Measurements from ENCODE around the gene GRAMD2B. TPM values are rescaled to one million over a fixed set of nuclear protein-coding genes. Genes with fewer than 3 reads are reported as not detected.
A peak's percentile ranks its signal among the peaks of the same experiment; 100 is the strongest.

Gene GRAMD2B
- total RNA-seq, 1 donor from 2014 or later = 11.0 TPM

- H3K27ac Mint-ChIP-seq = peak overlapping the region; percentile 43
- H3K4me3 Mint-ChIP-seq = no peak overlapping the region
- DNase-seq (ENCODE audit: low spot score) = no peak
- Histone ChIP-seq H3K27ac (no peak overlapping the region), H3K4me3 (no peak overlapping the region), H3K36me3 (no peaks in the 10 kb centered on the region), H3K27me3 (no peaks in the 10 kb centered on the region), H3K4me1 (peaks cover 8% of the 10 kb centered on the region), H3K4me2 (no peak overlapping the region), H3K9me3 (ENCODE audit: low read depth) (no peaks in the 10 kb centered on the region), H4K20me1 (ENCODE audit: low read depth) (no peaks in the 10 kb centered on the region), H3K9ac (no peak overlapping the region), H3F3A (ENCODE audit: low read depth) (peaks cover 6% of the 10 kb centered on the region), H2AFZ (replicated peaks) (no peak overlapping the region), H3K79me2 (ENCODE audit: low read depth) (no peaks in the 10 kb centered on the region)
- peaks cover 22% of the 10 kb centered on the region for H3K4me1 Mint-ChIP-seq
- no peaks in the 10 kb centered on the region for H3K27me3 Mint-ChIP-seq (ENCODE audit: insufficient read depth, low read depth)
- H3K36me3 Mint-ChIP-seq = no peaks in the 10 kb centered on the region
- peaks cover 10% of the 10 kb centered on the region for H3K9me3 Mint-ChIP-seq
- no peak for TF ChIP-seq EZH2phosphoT487 (IDR thresholded peaks at IDR 0.05)
- no peak for TF ChIP-seq EZH2 (IDR thresholded peaks at IDR 0.05)
- TF ChIP-seq CTCF (IDR thresholded peaks at IDR 0.05) = no peak
These were observed 100.8 kb downstream of the GRAMD2B start for GRCh38 chr5:126523818-126524510.

GRCh38 chr5:126525630-126526245 lies 102.5 kb downstream of the GRAMD2B start:
- no peak for TF ChIP-seq CTCF (IDR thresholded peaks at IDR 0.05)
- TF ChIP-seq EZH2 (IDR thresholded peaks at IDR 0.05) = no peak
- TF ChIP-seq EZH2phosphoT487 (IDR thresholded peaks at IDR 0.05) = no peak
- DNase-seq (ENCODE audit: low spot score) = peak; percentile 13
- Mint-ChIP-seq H3K36me3 (no peaks in the 10 kb centered on the region), H3K27me3 (ENCODE audit: insufficient read depth, low read depth) (no peaks in the 10 kb centered on the region), H3K4me1 (peaks cover 11% of the 10 kb centered on the region), H3K9me3 (peaks cover 10% of the 10 kb centered on the region), H3K4me3 (no peak overlapping the region), H3K27ac (no peak overlapping the region)
- Histone ChIP-seq H3K27ac (no peak overlapping the region), H3K4me1 (no peaks in the 10 kb centered on the region), H3K27me3 (no peaks in the 10 kb centered on the region), H3K4me2 (no peak overlapping the region), H3K79me2 (ENCODE audit: low read depth) (no peaks in the 10 kb centered on the region), H3K9ac (no peak overlapping the region), H3K4me3 (no peak overlapping the region), H3K9me3 (ENCODE audit: low read depth) (no peaks in the 10 kb centered on the region), H4K20me1 (ENCODE audit: low read depth) (no peaks in the 10 kb centered on the region), H3F3A (ENCODE audit: low read depth) (no peaks in the 10 kb centered on the region), H3K36me3 (no peaks in the 10 kb centered on the region), H2AFZ (replicated peaks) (peak overlapping the region; percentile 97)

- no peak overlapping the region for H3K4me3 ChIP-seq
- H3K4me3 Mint-ChIP-seq = no peak overlapping the region
- no peaks in the 10 kb centered on the region for H3F3A ChIP-seq (ENCODE audit: low read depth)
- H3K4me1 Mint-ChIP-seq = peaks cover 18% of the 10 kb centered on the region
- no peak for TF ChIP-seq EZH2phosphoT487 (IDR thresholded peaks at IDR 0.05)
- TF ChIP-seq EZH2 (IDR thresholded peaks at IDR 0.05) = no peak
- TF ChIP-seq CTCF (IDR thresholded peaks at IDR 0.05) = no peak
- H3K4me2 ChIP-seq = no peak overlapping the region
- no peak overlapping the region for H3K9ac ChIP-seq
- H3K27me3 ChIP-seq = no peaks in the 10 kb centered on the region
- H2AFZ ChIP-seq (replicated peaks) = no peak overlapping the region
- no peak overlapping the region for H3K27ac Mint-ChIP-seq
- no peaks in the 10 kb centered on the region for H3K9me3 ChIP-seq (ENCODE audit: low read depth)
- no peaks in the 10 kb centered on the region for H3K79me2 ChIP-seq (ENCODE audit: low read depth)
- H3K27me3 Mint-ChIP-seq (ENCODE audit: insufficient read depth, low read depth) = no peaks in the 10 kb centered on the region
- H3K36me3 ChIP-seq = no peaks in the 10 kb centered on the region
- H3K9me3 Mint-ChIP-seq = peaks cover 10% of the 10 kb centered on the region
- no peak for DNase-seq (ENCODE audit: low spot score)
- H4K20me1 ChIP-seq (ENCODE audit: low read depth) = no peaks in the 10 kb centered on the region
- no peak overlapping the region for H3K27ac ChIP-seq
- peaks cover 5% of the 10 kb centered on the region for H3K4me1 ChIP-seq
- no peaks in the 10 kb centered on the region for H3K36me3 Mint-ChIP-seq
These were observed 103.3 kb downstream of the GRAMD2B start for GRCh38 chr5:126526493-126526892.
